Stimulated activated naive B cell treated with anti-CD40 and anti-IgM and Interleukin-4, amounts not matched to agents 10 μg/mL and 1 μg/mL and 100 μg/mL, for 72 hours (primary cell): ENCODE results near the gene SLC26A1.

Experiments used
- ATAC-seq, 2 donors: fragments of 150-1000 bp; cut with Tn5 transposase; replicated peaks; 2 replicates each; pipeline ENCODE4 v1.10.0; 2021; ENCODE audit warnings: moderate library complexity in 1 of 2
- DNase-seq: peaks from one replicate; pipeline ENCODE4 v3.0.0; 2021
- H3K27ac Mint-ChIP-seq: one replicate; pipeline ENCODE4 v1.8.0; 2022; ENCODE audit warnings: mild to moderate bottlenecking, mixed read lengths
- H3K27me3 Mint-ChIP-seq, 2 donors: one replicate each; pipeline ENCODE4 v1.8.0; 2022; ENCODE audit warnings: mixed read lengths in 2 of 2
- H3K36me3 Mint-ChIP-seq, 2 donors: one replicate each; pipeline ENCODE4 v1.8.0; 2022; ENCODE audit warnings: mixed read lengths in 2 of 2, mild to moderate bottlenecking in 1 of 2
- H3K4me1 Mint-ChIP-seq, 2 donors: one replicate each; pipeline ENCODE4 v1.8.0; 2022; ENCODE audit warnings: mixed read lengths in 2 of 2, mild to moderate bottlenecking in 1 of 2
- H3K4me3 Mint-ChIP-seq, 2 donors: one replicate each; pipeline ENCODE4 v1.8.0; 2022; ENCODE audit warnings: mild to moderate bottlenecking in 2 of 2, mixed read lengths in 2 of 2, moderate library complexity in 1 of 2
- H3K9me3 Mint-ChIP-seq, 2 donors: one replicate each; pipeline ENCODE4 v1.8.0; 2022; ENCODE audit warnings: mixed read lengths in 2 of 2, mild to moderate bottlenecking in 1 of 2

Gene SLC26A1

GRCh38 chr4:959338-960139 is 33.7 kb downstream of the SLC26A1 start:
- H3K4me1 Mint-ChIP-seq: no peaks in the 10 kb centered on the region
- H3K27ac Mint-ChIP-seq: peak overlapping the region; percentile 51
- no peak overlapping the region for H3K4me3 Mint-ChIP-seq
- DNase-seq (no peak), ATAC-seq (peak in 1 of 2 donors; percentile 5)
- H3K36me3 Mint-ChIP-seq: peaks cover 28 to 43% of the 10 kb centered on the region in 2 donors
- H3K9me3 Mint-ChIP-seq: no peaks in the 10 kb centered on the region
- H3K27me3 Mint-ChIP-seq: no peaks in the 10 kb centered on the region

- no peak for ATAC-seq
- H3K4me3 Mint-ChIP-seq: no peak overlapping the region
- no peaks in the 10 kb centered on the region for H3K9me3 Mint-ChIP-seq
- peaks cover 33 to 49% of the 10 kb centered on the region in 2 donors for H3K36me3 Mint-ChIP-seq
- H3K27ac Mint-ChIP-seq: no peak overlapping the region
- H3K27me3 Mint-ChIP-seq: no peaks in the 10 kb centered on the region
- H3K4me1 Mint-ChIP-seq: no peaks in the 10 kb centered on the region
- no peak for DNase-seq
Measured at GRCh38 chr4:958696-959337, 34.4 kb downstream of the SLC26A1 start.

- H3K27me3 Mint-ChIP-seq: no peaks in the 10 kb centered on the region
Measured at GRCh38 chr4:958314-958665, 34.9 kb downstream of the SLC26A1 start.

DNA sequence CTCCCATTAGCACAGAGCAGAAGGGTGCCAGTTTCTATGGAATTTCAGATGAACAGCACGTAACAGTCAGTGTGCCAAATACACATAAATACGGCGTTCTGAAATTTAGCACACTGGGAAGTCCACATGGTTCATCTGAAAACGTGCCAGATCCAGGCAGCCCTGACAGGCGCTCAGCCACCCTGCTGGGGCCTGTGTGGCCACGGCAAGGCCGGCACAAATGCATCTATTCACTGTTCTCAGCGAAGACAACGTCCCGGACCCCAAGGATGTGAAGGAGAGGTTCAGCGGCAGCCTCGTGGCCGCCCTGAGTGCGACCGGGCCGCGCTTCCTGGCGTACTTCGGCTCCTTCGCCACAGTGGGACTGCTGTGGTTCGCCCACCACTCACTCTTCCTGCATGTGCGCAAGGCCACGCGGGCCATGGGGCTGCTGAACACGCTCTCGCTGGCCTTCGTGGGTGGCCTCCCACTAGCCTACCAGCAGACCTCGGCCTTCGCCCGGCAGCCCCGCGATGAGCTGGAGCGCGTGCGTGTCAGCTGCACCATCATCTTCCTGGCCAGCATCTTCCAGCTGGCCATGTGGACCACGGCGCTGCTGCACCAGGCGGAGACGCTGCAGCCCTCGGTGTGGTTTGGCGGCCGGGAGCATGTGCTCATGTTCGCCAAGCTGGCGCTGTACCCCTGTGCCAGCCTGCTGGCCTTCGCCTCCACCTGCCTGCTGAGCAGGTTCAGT is 35.5 kb downstream of the SLC26A1 start:
- no peak for ATAC-seq
- no peak for DNase-seq
- Mint-ChIP-seq H3K4me3 (no peak overlapping the region), H3K27ac (no peak overlapping the region), H3K27me3 (no peaks in the 10 kb centered on the region), H3K36me3 (peaks cover 39 to 52% of the 10 kb centered on the region in 2 donors), H3K4me1 (no peaks in the 10 kb centered on the region), H3K9me3 (no peaks in the 10 kb centered on the region)

More at GRCh38 chr4:958314-958665, 34.9 kb downstream of the SLC26A1 start:
- DNase-seq: no peak
- peak in 1 of 2 donors; percentile 16 for ATAC-seq
- Mint-ChIP-seq H3K4me3 (no peak overlapping the region), H3K4me1 (no peaks in the 10 kb centered on the region), H3K9me3 (no peaks in the 10 kb centered on the region), H3K36me3 (peaks cover 36 to 48% of the 10 kb centered on the region in 2 donors), H3K27ac (no peak overlapping the region)

DNA sequence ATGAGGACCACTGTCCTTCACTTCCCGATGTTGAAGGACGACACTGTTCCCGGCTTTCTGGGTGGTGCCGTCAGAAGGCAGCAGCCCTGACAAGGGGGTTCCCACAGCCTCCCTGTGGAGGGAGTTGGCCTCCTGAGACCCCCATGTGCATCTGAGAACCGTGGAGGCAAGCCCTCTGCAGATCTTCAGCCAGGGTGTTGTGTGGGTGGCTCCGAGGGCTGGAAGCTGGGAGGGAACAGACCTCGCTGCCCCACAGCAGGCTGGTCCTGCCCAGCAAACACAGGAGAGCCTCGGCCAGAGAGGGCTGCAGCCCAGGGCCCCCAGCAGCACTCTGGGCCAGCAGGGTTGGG is 36.0 kb downstream of the SLC26A1 start:
- Mint-ChIP-seq H3K4me3 (no peak overlapping the region), H3K9me3 (no peaks in the 10 kb centered on the region), H3K36me3 (peaks cover 36 to 51% of the 10 kb centered on the region in 2 donors), H3K27me3 (no peaks in the 10 kb centered on the region), H3K27ac (no peak overlapping the region), H3K4me1 (peaks cover 0 to 2% of the 10 kb centered on the region in 2 donors)
- no peak for DNase-seq
- no peak for ATAC-seq

- ATAC-seq (no peak), DNase-seq (no peak)
- Mint-ChIP-seq H3K4me1 (peaks cover 0 to 2% of the 10 kb centered on the region in 2 donors), H3K27me3 (no peaks in the 10 kb centered on the region), H3K4me3 (no peak overlapping the region), H3K27ac (no peak overlapping the region), H3K9me3 (no peaks in the 10 kb centered on the region), H3K36me3 (peaks cover 33 to 47% of the 10 kb centered on the region in 2 donors)
Measured at GRCh38 chr4:956531-957230, 36.5 kb downstream of the SLC26A1 start.

- peaks cover 32 to 51% of the 10 kb centered on the region in 2 donors for H3K36me3 Mint-ChIP-seq
- no peak overlapping the region for H3K4me3 Mint-ChIP-seq
- DNase-seq (no peak), ATAC-seq (no peak)
- H3K27ac Mint-ChIP-seq: no peak overlapping the region
- no peaks in the 10 kb centered on the region for H3K9me3 Mint-ChIP-seq
- peaks cover 0 to 2% of the 10 kb centered on the region in 2 donors for H3K4me1 Mint-ChIP-seq
- H3K27me3 Mint-ChIP-seq: no peaks in the 10 kb centered on the region
Measured at GRCh38 chr4:955931-956381, 37.2 kb downstream of the SLC26A1 start.

DNA sequence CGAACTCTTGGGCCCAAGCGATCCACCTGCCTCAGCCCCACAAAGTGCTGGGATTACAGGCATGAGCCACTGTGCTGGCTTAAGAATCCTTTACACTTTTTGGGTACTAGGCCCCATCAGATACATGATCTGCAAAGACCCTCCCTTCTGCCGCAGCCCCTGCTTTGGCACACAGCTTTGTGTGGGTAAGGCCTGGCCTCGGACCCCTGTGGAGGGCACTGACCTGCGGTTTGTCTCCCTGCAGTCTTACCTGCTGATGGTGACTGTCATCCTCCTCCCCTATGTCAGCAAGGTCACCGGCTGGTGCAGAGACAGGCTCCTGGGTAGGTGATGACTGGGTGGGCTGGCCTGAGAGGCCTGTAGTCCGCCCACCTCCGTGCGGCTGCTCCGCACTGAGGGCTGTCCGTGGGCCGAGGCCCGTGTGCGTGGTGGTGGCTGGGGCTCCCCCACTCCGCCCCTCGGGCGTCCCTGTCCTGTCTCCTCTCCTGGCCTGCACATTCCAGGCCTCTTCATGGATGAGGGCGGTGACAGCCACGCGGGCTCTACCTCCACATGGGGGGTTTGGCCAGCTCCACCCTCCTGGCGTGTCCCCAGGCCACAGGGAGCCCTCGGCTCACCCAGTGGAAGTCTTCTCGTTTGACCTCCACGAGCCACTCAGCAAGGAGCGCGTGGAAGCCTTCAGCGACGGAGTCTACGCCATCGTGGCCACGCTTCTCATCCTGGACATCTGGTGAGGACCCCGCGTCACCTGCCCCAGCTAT is 37.9 kb downstream of the SLC26A1 start:
- no peaks in the 10 kb centered on the region for H3K9me3 Mint-ChIP-seq
- H3K27ac Mint-ChIP-seq: no peak overlapping the region
- H3K4me3 Mint-ChIP-seq: no peak overlapping the region
- DNase-seq: no peak
- H3K4me1 Mint-ChIP-seq: peaks cover 0 to 2% of the 10 kb centered on the region in 2 donors
- no peaks in the 10 kb centered on the region for H3K27me3 Mint-ChIP-seq
- peaks cover 27 to 51% of the 10 kb centered on the region in 2 donors for H3K36me3 Mint-ChIP-seq
- no peak for ATAC-seq

GRCh38 chr4:954211-955020 is 38.8 kb downstream of the SLC26A1 start:
- Mint-ChIP-seq H3K4me3 (no peak overlapping the region), H3K27me3 (no peaks in the 10 kb centered on the region), H3K4me1 (peaks cover 0 to 2% of the 10 kb centered on the region in 2 donors), H3K27ac (peak overlapping the region; percentile 27), H3K36me3 (peaks cover 27 to 51% of the 10 kb centered on the region in 2 donors), H3K9me3 (no peaks in the 10 kb centered on the region)
- ATAC-seq: no peak
- no peak for DNase-seq

DNA sequence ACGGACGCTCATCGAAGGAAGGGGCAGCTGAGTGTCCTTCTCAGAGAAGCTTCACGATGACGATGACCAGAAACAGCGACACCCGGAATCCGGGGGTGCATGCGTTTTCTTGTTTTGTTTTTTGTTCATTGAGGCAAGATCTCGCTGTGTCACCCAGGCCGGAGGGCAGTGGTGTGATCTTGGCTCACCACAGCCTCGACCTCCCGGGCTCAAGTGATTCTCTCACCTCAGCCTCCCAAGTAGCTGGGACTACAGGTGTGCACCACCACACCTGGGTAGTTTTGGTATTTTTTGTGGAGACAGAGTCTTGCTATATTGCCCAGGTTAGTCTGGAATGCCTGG is 39.7 kb downstream of the SLC26A1 start:
- ATAC-seq: no peak
- Mint-ChIP-seq H3K36me3 (peaks cover 21 to 46% of the 10 kb centered on the region in 2 donors), H3K27ac (no peak overlapping the region), H3K27me3 (no peaks in the 10 kb centered on the region), H3K9me3 (no peaks in the 10 kb centered on the region), H3K4me1 (peaks cover 0 to 4% of the 10 kb centered on the region in 2 donors), H3K4me3 (no peak overlapping the region)
- DNase-seq: no peak

- H3K4me3 Mint-ChIP-seq: no peak overlapping the region
- H3K27ac Mint-ChIP-seq: no peak overlapping the region
- no peaks in the 10 kb centered on the region for H3K27me3 Mint-ChIP-seq
- ATAC-seq: no peak
- peaks cover 2 to 5% of the 10 kb centered on the region in 2 donors for H3K4me1 Mint-ChIP-seq
- H3K9me3 Mint-ChIP-seq: no peaks in the 10 kb centered on the region
- no peak for DNase-seq
- peaks cover 18 to 45% of the 10 kb centered on the region in 2 donors for H3K36me3 Mint-ChIP-seq
Measured at GRCh38 chr4:952881-953573, 40.2 kb downstream of the SLC26A1 start.

DNA sequence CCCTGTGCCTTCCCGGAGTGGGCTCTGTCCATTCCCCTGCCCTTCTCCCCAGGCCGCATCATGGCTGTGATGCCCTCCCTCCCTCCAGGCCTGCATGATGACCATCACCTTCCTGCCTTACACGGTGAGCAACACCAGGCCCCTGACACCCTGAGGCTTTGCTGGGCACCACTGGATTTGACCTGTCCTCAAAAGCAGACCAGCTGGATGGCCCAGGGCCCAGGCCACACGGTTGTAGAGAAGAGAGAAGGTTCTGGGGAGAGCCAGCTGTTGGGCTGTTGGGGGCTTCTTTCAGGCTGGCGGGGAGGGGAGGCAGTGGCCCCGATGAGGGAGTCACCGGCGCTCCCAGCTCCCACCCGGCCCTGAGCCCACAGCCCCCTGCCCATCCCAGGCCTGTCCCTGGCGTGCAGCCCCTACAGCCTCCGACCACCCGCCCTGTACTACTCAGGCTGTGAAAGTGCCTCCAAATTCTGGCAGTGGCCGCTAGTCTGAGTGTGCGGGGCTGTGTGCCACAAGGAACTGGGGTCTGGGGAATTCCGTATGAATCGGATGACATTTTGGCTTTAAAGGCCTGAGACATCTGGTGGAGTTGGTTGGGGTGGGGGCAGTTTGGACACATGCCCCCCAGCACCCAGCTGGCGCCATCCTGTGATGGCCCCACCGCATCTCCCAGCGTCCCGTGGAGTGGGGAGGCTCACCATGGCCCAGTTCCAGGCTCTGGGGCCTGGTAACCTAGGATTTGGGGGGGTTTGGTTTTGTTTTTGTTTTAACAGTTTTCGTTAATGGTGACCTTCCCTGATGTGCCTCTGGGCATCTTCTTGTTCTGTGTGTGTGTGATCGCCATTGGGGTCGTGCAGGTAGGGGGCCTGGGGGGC is 41.4 kb downstream of the SLC26A1 start:
- H3K36me3 Mint-ChIP-seq: peaks cover 15 to 35% of the 10 kb centered on the region in 2 donors
- H3K9me3 Mint-ChIP-seq: no peaks in the 10 kb centered on the region
- DNase-seq (no peak), ATAC-seq (no peak)
- no peaks in the 10 kb centered on the region for H3K27me3 Mint-ChIP-seq
- peaks cover 7 to 8% of the 10 kb centered on the region in 2 donors for H3K4me1 Mint-ChIP-seq
- no peak overlapping the region for H3K4me3 Mint-ChIP-seq
- H3K27ac Mint-ChIP-seq: no peak overlapping the region
